RWPE1 (cell line): ENCODE measurements around the gene DARS1.
A peak's percentile ranks its signal among the peaks of the same experiment; 100 is the strongest.

Experiments used
- CTCF ChIA-PET: fragments of 350-600 bp; sonication (Branson Sonifier 250); formaldehyde crosslinking; extraction: SDS; loops from one replicate; lab custom pipeline; 2021; lab: Yijun Ruan, JAX
- POLR2A ChIA-PET: fragments of 400-600 bp; formaldehyde crosslinking; extraction: SDS; loops from one replicate; lab custom pipeline; 2020; ENCODE audit warnings: antibody characterized with exemption; ENCODE audit not compliant: low non-redundant PET; lab: Yijun Ruan, JAX
- DNase-seq: peaks from one replicate; pipeline ENCODE4 v3.0.0; 2012; ENCODE audit warnings: low spot score
- H3K27ac ChIP-seq: fragments of 450-650 bp; 2 replicates; pipeline ENCODE4 v1.5.1; 2017
- CTCF ChIP-seq: fragments of 450-650 bp; conservative IDR thresholded peaks from 2 replicates; pipeline ENCODE4 v1.5.1; 2017; ENCODE audit warnings: low read depth, mild to moderate bottlenecking

Gene DARS1

GRCh38 chr2:135909976-135910375, 75.5 kb downstream of the DARS1 start:
- ChIA-PET POLR2A (no interaction called here), CTCF (interaction anchor here (0.7 kb wide), 1 partner anchor 18 kb away, joined by 5 read pairs; no protein-coding TSS in a partner anchor)
- no peak overlapping the region for H3K27ac ChIP-seq
- no peak for DNase-seq
- no peak for TF ChIP-seq CTCF

- no peak overlapping the region for H3K27ac ChIP-seq
- POLR2A ChIA-PET = no interaction called here
- TF ChIP-seq CTCF = no peak
- CTCF ChIA-PET = interaction anchor here (0.5 kb wide), 1 partner anchor 29 kb away, joined by 5 read pairs; no protein-coding TSS in a partner anchor
- DNase-seq = no peak
Observed at GRCh38 chr2:135905679-135906078, 79.7 kb downstream of the DARS1 start.

- DNase-seq = no peak
- no peak for TF ChIP-seq CTCF
- POLR2A ChIA-PET = no interaction called here
- 0 out of 2 replicates have a peak overlapping the region, but pooled peaks have one; percentile 22 for H3K27ac ChIP-seq
- CTCF ChIA-PET = interaction anchor here (0.5 to 0.7 kb wide), 4 partner anchors 8 to 1697 kb away, joined by 3 to 5 read pairs (median 4); no protein-coding TSS in a partner anchor
Observed at GRCh38 chr2:135904341-135904989, 81.0 kb downstream of the DARS1 start.

GRCh38 chr2:135903650-135904049, 81.8 kb downstream of the DARS1 start:
- no peak for DNase-seq
- H3K27ac ChIP-seq = no peak overlapping the region
- CTCF ChIA-PET = no interaction called here
- POLR2A ChIA-PET = no interaction called here
- TF ChIP-seq CTCF = no peak

GRCh38 chr2:135899567-135899966, 85.9 kb downstream of the DARS1 start:
- no peak for DNase-seq
- POLR2A ChIA-PET = no interaction called here
- CTCF ChIA-PET = no interaction called here
- TF ChIP-seq CTCF = no peak
- no peak overlapping the region for H3K27ac ChIP-seq

GRCh38 chr2:135898234-135898786, 87.1 kb downstream of the DARS1 start:
- CTCF ChIA-PET = no interaction called here
- no peak for DNase-seq

More at GRCh38 chr2:135898234-135898786, 87.1 kb downstream of the DARS1 start:
- no peak overlapping the region for H3K27ac ChIP-seq
- POLR2A ChIA-PET = no interaction called here
- TF ChIP-seq CTCF = no peak
